ENCODE measurements around the gene IRF8.
A peak's percentile ranks its signal among the peaks of the same experiment; 100 is the strongest.

IRF8 gene

GRCh38 chr16:85901773-85902365 lies 2.9 kb downstream of the IRF8 start:
- H3K9me2 ChIP-seq (replicated peaks; ENCODE audit: low read depth, low read length) = no peaks in the 10 kb centered on the region
- H2AFZ ChIP-seq (ENCODE audit: low read length) = no peak overlapping the region
- no peaks in the 10 kb centered on the region for H3K4me1 ChIP-seq (ENCODE audit: insufficient read depth, low read length, poor library complexity, severe bottlenecking)
- no peaks in the 10 kb centered on the region for H4K20me1 ChIP-seq (ENCODE audit: insufficient read depth, low read length, poor library complexity, severe bottlenecking)
- H3K9ac ChIP-seq (ENCODE audit: low read depth, low read length, poor library complexity, severe bottlenecking) = peak overlapping the region; percentile 54
- no peak for TF ChIP-seq EZH2phosphoT487 (IDR thresholded peaks at IDR 0.05; ENCODE audit: borderline replicate concordance)
- no peak for TF ChIP-seq CTCF (conservative IDR thresholded peaks at IDR 0.05; ENCODE audit: low read length)
- no peaks in the 10 kb centered on the region for H3K36me3 ChIP-seq (ENCODE audit: insufficient read depth, low read length)
- H3F3A ChIP-seq (ENCODE audit: low read depth) = no peaks in the 10 kb centered on the region
- no peaks in the 10 kb centered on the region for H3K9me3 ChIP-seq (ENCODE audit: insufficient read depth, low read depth, low read length)
- H3K27me3 ChIP-seq (ENCODE audit: insufficient read depth, low read length, poor library complexity, severe bottlenecking) = no peaks in the 10 kb centered on the region
- H3K79me2 ChIP-seq (ENCODE audit: insufficient read depth, low read length) = no peaks in the 10 kb centered on the region
- H3K4me2 ChIP-seq (ENCODE audit: low read depth, low read length, poor library complexity, severe bottlenecking) = peak overlapping the region; percentile 70
- H3K4me3 ChIP-seq (ENCODE audit: low read length, poor library complexity, severe bottlenecking) = no peak overlapping the region

GRCh38 chr16:85902366-85903155 lies 3.6 kb downstream of the IRF8 start:
- Histone ChIP-seq H3K9me3 (ENCODE audit: insufficient read depth, low read depth, low read length) (no peaks in the 10 kb centered on the region), H3K36me3 (ENCODE audit: insufficient read depth, low read length) (no peaks in the 10 kb centered on the region), H3K4me3 (ENCODE audit: low read length, poor library complexity, severe bottlenecking) (peak overlapping the region; percentile 60), H3K9ac (ENCODE audit: low read depth, low read length, poor library complexity, severe bottlenecking) (peak overlapping the region; percentile 54), H4K20me1 (ENCODE audit: insufficient read depth, low read length, poor library complexity, severe bottlenecking) (no peaks in the 10 kb centered on the region), H3K4me2 (ENCODE audit: low read depth, low read length, poor library complexity, severe bottlenecking) (peak overlapping the region; percentile 70), H3K27me3 (ENCODE audit: insufficient read depth, low read length, poor library complexity, severe bottlenecking) (no peaks in the 10 kb centered on the region), H3F3A (ENCODE audit: low read depth) (no peaks in the 10 kb centered on the region), H3K9me2 (replicated peaks; ENCODE audit: low read depth, low read length) (no peaks in the 10 kb centered on the region), H2AFZ (ENCODE audit: low read length) (peak overlapping the region; percentile 62), H3K79me2 (ENCODE audit: insufficient read depth, low read length) (no peaks in the 10 kb centered on the region), H3K4me1 (ENCODE audit: insufficient read depth, low read length, poor library complexity, severe bottlenecking) (no peaks in the 10 kb centered on the region)
- TF ChIP-seq CTCF (conservative IDR thresholded peaks at IDR 0.05; ENCODE audit: low read length) (no peak), EZH2phosphoT487 (IDR thresholded peaks at IDR 0.05; ENCODE audit: borderline replicate concordance) (no peak)

GRCh38 chr16:85903559-85903958 lies 4.6 kb downstream of the IRF8 start:
- Histone ChIP-seq H2AFZ (ENCODE audit: low read length) (peak overlapping the region; percentile 62; the same call in 1 of the 2 replicates), H3K9me3 (ENCODE audit: insufficient read depth, low read depth, low read length) (no peaks in the 10 kb centered on the region), H4K20me1 (ENCODE audit: insufficient read depth, low read length, poor library complexity, severe bottlenecking) (no peaks in the 10 kb centered on the region), H3K4me1 (ENCODE audit: insufficient read depth, low read length, poor library complexity, severe bottlenecking) (no peaks in the 10 kb centered on the region), H3K9ac (ENCODE audit: low read depth, low read length, poor library complexity, severe bottlenecking) (peak overlapping the region; percentile 54), H3F3A (ENCODE audit: low read depth) (no peaks in the 10 kb centered on the region), H3K27me3 (ENCODE audit: insufficient read depth, low read length, poor library complexity, severe bottlenecking) (no peaks in the 10 kb centered on the region), H3K79me2 (ENCODE audit: insufficient read depth, low read length) (no peaks in the 10 kb centered on the region), H3K4me2 (ENCODE audit: low read depth, low read length, poor library complexity, severe bottlenecking) (peak overlapping the region; percentile 70), H3K4me3 (ENCODE audit: low read length, poor library complexity, severe bottlenecking) (peak overlapping the region; percentile 60), H3K9me2 (replicated peaks; ENCODE audit: low read depth, low read length) (no peaks in the 10 kb centered on the region), H3K36me3 (ENCODE audit: insufficient read depth, low read length) (no peaks in the 10 kb centered on the region)
- TF ChIP-seq CTCF (conservative IDR thresholded peaks at IDR 0.05; ENCODE audit: low read length) (no peak), EZH2phosphoT487 (IDR thresholded peaks at IDR 0.05; ENCODE audit: borderline replicate concordance) (no peak)
